Common myeloid progenitor, CD34-positive (primary cell): ENCODE data around the gene LHX6.

Experiments
- CTCF ChIA-PET: fragments of 350-600 bp; sonication (Branson Sonifier 250); formaldehyde crosslinking; loops from one replicate; lab custom pipeline; 2021; ENCODE audit warnings: antibody characterized with exemption; lab: Charles Lee
- POLR2A ChIA-PET: fragments of 350-600 bp; sonication (Branson Sonifier 250); formaldehyde crosslinking; loops from one replicate; lab custom pipeline; 2021; ENCODE audit warnings: antibody characterized with exemption; lab: Charles Lee
- DNase-seq, 3 donors: peaks; one replicate each; pipeline versions ENCODE4 v3.0.0 to v3.0.0-alpha.2; 2013
- H3K27ac ChIP-seq, 2 experiments: 1 replicate in 1 of 2; 2 replicates in 1 of 2; pipeline ENCODE4 v1.7.0; 2013; ENCODE audit warnings: inconsistent platforms in 2 of 2, low read length in 2 of 2, mild to moderate bottlenecking in 2 of 2, low read depth in 1 of 2, moderate library complexity in 1 of 2; ENCODE audit not compliant: severe bottlenecking in 2 of 2, insufficient read depth in 1 of 2, poor library complexity in 1 of 2
- H3K27me3 ChIP-seq, 5 experiments: replicated peaks in 2 of 5; 1 replicate in 3 of 5; 2 replicates in 2 of 5; pipeline versions ENCODE4 v1.6.1 to v1.7.0; 2013; ENCODE audit warnings: low read length in 4 of 5, mild to moderate bottlenecking in 2 of 5, moderate library complexity in 2 of 5, inconsistent platforms in 1 of 5; ENCODE audit not compliant: insufficient read depth in 5 of 5, control insufficient read depth in 4 of 5
- H3K36me3 ChIP-seq, 4 experiments: 1 replicate in 2 of 4; 2 replicates in 2 of 4; pipeline versions ENCODE4 v1.6.1 to v1.7.0; 2013; ENCODE audit warnings: low read length in 3 of 4, control low read depth in 1 of 4, mild to moderate bottlenecking in 1 of 4; ENCODE audit not compliant: control insufficient read depth in 4 of 4, insufficient read depth in 4 of 4
- H3K4me1 ChIP-seq, 4 experiments: 1 replicate in 3 of 4; 2 replicates in 1 of 4; pipeline versions ENCODE4 v1.6.1 to v1.7.1; 2013; ENCODE audit warnings: low read length in 3 of 4, mild to moderate bottlenecking in 3 of 4, control low read depth in 1 of 4, inconsistent platforms in 1 of 4, moderate library complexity in 1 of 4; ENCODE audit not compliant: control insufficient read depth in 4 of 4, insufficient read depth in 4 of 4; ENCODE audit errors: control extremely low read depth in 1 of 4
- H3K4me3 ChIP-seq, 7 experiments: 1 replicate in 4 of 7; 2 replicates in 3 of 7; pipeline versions ENCODE4 v1.5.1 to v1.7.0; 2013; ENCODE audit warnings: mild to moderate bottlenecking in 7 of 7, low read length in 6 of 7, moderate library complexity in 6 of 7, inconsistent platforms in 2 of 7, low read depth in 2 of 7, control low read depth in 1 of 7; ENCODE audit not compliant: insufficient read depth in 4 of 7, control insufficient read depth in 1 of 7; ENCODE audit errors: extremely low read depth in 1 of 7
- H3K9me3 ChIP-seq, 5 experiments: 1 replicate in 4 of 5; 2 replicates in 1 of 5; pipeline versions ENCODE4 v1.6.1 to v1.7.1; 2013; ENCODE audit warnings: low read length in 4 of 5, mild to moderate bottlenecking in 2 of 5, inconsistent platforms in 1 of 5, low read depth in 1 of 5, moderate library complexity in 1 of 5; ENCODE audit not compliant: control insufficient read depth in 4 of 5, insufficient read depth in 2 of 5; ENCODE audit errors: control extremely low read depth in 1 of 5
- WGBS: methylation state at CpG from one replicate; pipeline ENCODE4 v1.1.5; 2013; ENCODE audit not compliant: insufficient coverage; 5-methylcytosine and 5-hydroxymethylcytosine counted together

LHX6 gene

GRCh38 chr9:122204491-122204890 lies 24.3 kb downstream of the LHX6 start:
- Histone ChIP-seq H3K9me3 (no peaks in the 10 kb centered on the region), H3K36me3 (peaks cover 0 to 2% (median 0%) of the 10 kb centered on the region in 4 experiments), H3K27me3 (peaks cover 0 to 2% (median 0%) of the 10 kb centered on the region in 5 experiments), H3K4me3 (no peak overlapping the region), H3K27ac (no peak overlapping the region), H3K4me1 (peaks cover 0 to 6% (median 1%) of the 10 kb centered on the region in 4 experiments)
- ChIA-PET POLR2A (no interaction called here), CTCF (interaction anchor here (0.8 kb wide), 2 partner anchors 13 to 19 kb away, joined by 3 read pairs; no protein-coding TSS in a partner anchor)
- no peak for DNase-seq
- 91% methylated on average over 10 of the region's 12 CpGs for WGBS

GRCh38 chr9:122204055-122204454 lies 24.7 kb downstream of the LHX6 start:
- peaks cover 0 to 2% (median 0%) of the 10 kb centered on the region in 4 experiments for H3K36me3 ChIP-seq
- no peak overlapping the region for H3K27ac ChIP-seq
- ChIA-PET CTCF (interaction anchor here (0.8 kb wide), 2 partner anchors 14 to 19 kb away, joined by 3 read pairs; no protein-coding TSS in a partner anchor), POLR2A (no interaction called here)
- no peak overlapping the region for H3K4me3 ChIP-seq
- peaks cover 0 to 6% (median 1%) of the 10 kb centered on the region in 4 experiments for H3K4me1 ChIP-seq
- peaks cover 0 to 2% (median 0%) of the 10 kb centered on the region in 5 experiments for H3K27me3 ChIP-seq
- no peak for DNase-seq
- 94% methylated on average over 4 of the region's 5 CpGs for WGBS
- no peaks in the 10 kb centered on the region for H3K9me3 ChIP-seq

GRCh38 chr9:122202111-122202510 lies 26.6 kb downstream of the LHX6 start:
- ChIA-PET POLR2A (no interaction called here), CTCF (no interaction called here)
- 100% methylated on average over 3 of the region's 3 CpGs for WGBS
- H3K4me1 ChIP-seq = peaks cover 0 to 6% (median 1%) of the 10 kb centered on the region in 4 experiments
- no peak for DNase-seq
- no peaks in the 10 kb centered on the region for H3K9me3 ChIP-seq
- peaks cover 0 to 2% (median 0%) of the 10 kb centered on the region in 5 experiments for H3K27me3 ChIP-seq
- no peak overlapping the region for H3K27ac ChIP-seq
- H3K36me3 ChIP-seq = peaks cover 0 to 2% (median 0%) of the 10 kb centered on the region in 4 experiments
- no peak overlapping the region for H3K4me3 ChIP-seq

- no peak overlapping the region for H3K27ac ChIP-seq
- 100% methylated on average over 1 of the region's 1 CpG for WGBS
- CTCF ChIA-PET = interaction anchor here (1.6 kb wide), 1 partner anchor 9 kb away, joined by 4 read pairs; no protein-coding TSS in a partner anchor
Observed at GRCh38 chr9:122201641-122202040, 27.1 kb downstream of the LHX6 start.

GRCh38 chr9:122200960-122201595 lies 27.7 kb downstream of the LHX6 start:
- H3K27ac ChIP-seq = no peak overlapping the region
- H3K4me3 ChIP-seq = no peak overlapping the region
- peaks cover 0 to 2% (median 0%) of the 10 kb centered on the region in 5 experiments for H3K27me3 ChIP-seq
- WGBS = 90% methylated on average over 3 of the region's 7 CpGs
- ChIA-PET CTCF (interaction anchor here (0.7 to 1.6 kb wide), 2 partner anchors 8 to 9 kb away, joined by 3 to 4 read pairs; no protein-coding TSS in a partner anchor), POLR2A (no interaction called here)
- H3K9me3 ChIP-seq = no peaks in the 10 kb centered on the region
- H3K36me3 ChIP-seq = peaks cover 0 to 2% (median 0%) of the 10 kb centered on the region in 4 experiments
- DNase-seq = peak in 2 of 3 donors; percentile 54 to 65
- peaks cover 0 to 6% (median 1%) of the 10 kb centered on the region in 4 experiments for H3K4me1 ChIP-seq

More at GRCh38 chr9:122201641-122202040, 27.1 kb downstream of the LHX6 start:
- Histone ChIP-seq H3K9me3 (no peaks in the 10 kb centered on the region), H3K36me3 (peaks cover 0 to 2% (median 0%) of the 10 kb centered on the region in 4 experiments), H3K4me1 (peaks cover 0 to 6% (median 1%) of the 10 kb centered on the region in 4 experiments), H3K27me3 (peaks cover 0 to 2% (median 0%) of the 10 kb centered on the region in 5 experiments), H3K4me3 (no peak overlapping the region)
- POLR2A ChIA-PET = no interaction called here
- no peak for DNase-seq

GRCh38 chr9:122197882-122198281 lies 30.9 kb downstream of the LHX6 start:
- WGBS = 100% methylated on average over 2 of the region's 4 CpGs
- DNase-seq = no peak
- H3K27ac ChIP-seq = no peak overlapping the region
- peaks cover 0 to 6% (median 1%) of the 10 kb centered on the region in 4 experiments for H3K4me1 ChIP-seq
- CTCF ChIA-PET = interaction anchor here (1.1 kb wide), 1 partner anchor 10 kb away, joined by 3 read pairs; no protein-coding TSS in a partner anchor
- H3K36me3 ChIP-seq = no peaks in the 10 kb centered on the region
- POLR2A ChIA-PET = no interaction called here
- H3K27me3 ChIP-seq = no peaks in the 10 kb centered on the region
- H3K9me3 ChIP-seq = no peaks in the 10 kb centered on the region
- H3K4me3 ChIP-seq = no peak overlapping the region

- no peaks in the 10 kb centered on the region for H3K36me3 ChIP-seq
- CTCF ChIA-PET = interaction anchor here (1.1 kb wide), 1 partner anchor 10 kb away, joined by 3 read pairs; no protein-coding TSS in a partner anchor
- no peaks in the 10 kb centered on the region for H3K9me3 ChIP-seq
- H3K27me3 ChIP-seq = no peaks in the 10 kb centered on the region
- H3K27ac ChIP-seq = no peak overlapping the region
- DNase-seq = no peak
- H3K4me1 ChIP-seq = peaks cover 0 to 6% (median 1%) of the 10 kb centered on the region in 4 experiments
- no peak overlapping the region for H3K4me3 ChIP-seq
- POLR2A ChIA-PET = no interaction called here
- 95% methylated on average over 7 of the region's 7 CpGs for WGBS
Observed at GRCh38 chr9:122197426-122197825, 31.3 kb downstream of the LHX6 start.
